RWPE1 (cell line): Measurements from ENCODE around the gene TXN.
"Not testable (repeated sequence)": the region's sequence is repeated elsewhere in the genome, so short reads cannot be mapped to it uniquely, and the experiment has no call there.

Experiments used
- CTCF ChIA-PET: fragments of 350-600 bp; sonication (Branson Sonifier 250); formaldehyde crosslinking; extraction: SDS; loops from one replicate; lab custom pipeline; 2021; lab: Yijun Ruan, JAX
- POLR2A ChIA-PET: fragments of 400-600 bp; formaldehyde crosslinking; extraction: SDS; loops from one replicate; lab custom pipeline; 2020; ENCODE audit warnings: antibody characterized with exemption; ENCODE audit not compliant: low non-redundant PET; lab: Yijun Ruan, JAX
- DNase-seq: peaks from one replicate; pipeline ENCODE4 v3.0.0; 2012; ENCODE audit warnings: low spot score
- H3K27ac ChIP-seq: fragments of 450-650 bp; 2 replicates; pipeline ENCODE4 v1.5.1; 2017
- TF ChIP-seq, protein P1 (sequence below): fragments of 450-650 bp; conservative IDR thresholded peaks from 2 replicates; pipeline ENCODE4 v1.5.1; 2017; ENCODE audit warnings: low read depth, mild to moderate bottlenecking

The TXN gene

DNA sequence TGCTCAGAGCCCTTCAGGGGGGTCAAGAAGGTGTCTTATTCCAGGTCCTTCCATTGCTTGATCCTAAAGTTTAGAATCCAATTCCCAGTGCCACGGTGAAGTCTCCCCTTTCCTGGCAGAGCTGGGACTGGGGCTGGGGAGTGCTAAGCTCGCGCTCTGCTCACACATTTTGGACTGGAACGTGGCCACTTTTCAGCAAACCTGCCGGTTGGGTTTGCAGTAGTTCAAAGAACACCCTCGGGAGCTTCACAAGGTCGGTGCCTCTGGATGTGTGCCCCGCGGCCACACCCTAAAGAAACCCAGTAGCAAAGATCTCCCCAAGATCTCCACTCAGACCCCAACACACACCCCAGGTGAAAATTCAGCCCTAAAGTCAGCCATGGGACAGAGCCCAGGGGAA is 48.3 kb downstream of the TXN start, which contains the start of gene C9orf152:
TSS of gene C9orf152 (minus strand) at position 129 of the 400 bp plus-strand sequence. CDS start 580 bp downstream, outside the sequence.
- ChIA-PET CTCF (no interaction called here), POLR2A (no interaction called here)
- TF ChIP-seq, protein P1, sequence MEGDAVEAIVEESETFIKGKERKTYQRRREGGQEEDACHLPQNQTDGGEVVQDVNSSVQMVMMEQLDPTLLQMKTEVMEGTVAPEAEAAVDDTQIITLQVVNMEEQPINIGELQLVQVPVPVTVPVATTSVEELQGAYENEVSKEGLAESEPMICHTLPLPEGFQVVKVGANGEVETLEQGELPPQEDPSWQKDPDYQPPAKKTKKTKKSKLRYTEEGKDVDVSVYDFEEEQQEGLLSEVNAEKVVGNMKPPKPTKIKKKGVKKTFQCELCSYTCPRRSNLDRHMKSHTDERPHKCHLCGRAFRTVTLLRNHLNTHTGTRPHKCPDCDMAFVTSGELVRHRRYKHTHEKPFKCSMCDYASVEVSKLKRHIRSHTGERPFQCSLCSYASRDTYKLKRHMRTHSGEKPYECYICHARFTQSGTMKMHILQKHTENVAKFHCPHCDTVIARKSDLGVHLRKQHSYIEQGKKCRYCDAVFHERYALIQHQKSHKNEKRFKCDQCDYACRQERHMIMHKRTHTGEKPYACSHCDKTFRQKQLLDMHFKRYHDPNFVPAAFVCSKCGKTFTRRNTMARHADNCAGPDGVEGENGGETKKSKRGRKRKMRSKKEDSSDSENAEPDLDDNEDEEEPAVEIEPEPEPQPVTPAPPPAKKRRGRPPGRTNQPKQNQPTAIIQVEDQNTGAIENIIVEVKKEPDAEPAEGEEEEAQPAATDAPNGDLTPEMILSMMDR = no peak
- no peak for DNase-seq
- H3K27ac ChIP-seq = no peak within 1 kb of the TSS

GRCh38 chr9:110207071-110207641 is 49.2 kb downstream of the TXN start:
- DNase-seq = no peak
- no peak overlapping the region for H3K27ac ChIP-seq
- CTCF ChIA-PET = interaction anchor here (0.9 kb wide), 1 partner anchor 11 kb away, joined by 4 read pairs; no protein-coding TSS in a partner anchor
- POLR2A ChIA-PET = no interaction called here
- TF ChIP-seq, protein P1 = no peak

DNA sequence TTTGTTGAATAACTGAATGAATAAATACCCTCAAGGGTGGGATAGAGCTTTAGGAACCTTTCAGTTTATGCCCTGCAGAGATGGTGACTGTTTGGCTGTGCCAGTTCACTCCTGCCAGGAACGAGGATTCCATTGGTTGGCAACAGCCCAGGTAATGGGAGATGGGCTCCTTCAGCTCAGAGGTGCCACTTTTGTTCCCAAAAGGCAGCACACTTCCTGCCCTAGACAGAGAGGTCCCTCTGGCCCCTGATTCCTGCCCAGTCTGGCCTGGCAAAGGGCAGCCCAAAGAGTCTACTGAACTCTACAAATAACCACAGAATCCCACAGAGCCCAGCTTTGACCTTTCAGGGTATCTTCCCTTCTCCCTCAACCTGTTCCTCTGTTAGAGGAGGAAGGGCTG is 49.9 kb downstream of the TXN start:
- POLR2A ChIA-PET = no interaction called here
- H3K27ac ChIP-seq = no peak overlapping the region

DNA sequence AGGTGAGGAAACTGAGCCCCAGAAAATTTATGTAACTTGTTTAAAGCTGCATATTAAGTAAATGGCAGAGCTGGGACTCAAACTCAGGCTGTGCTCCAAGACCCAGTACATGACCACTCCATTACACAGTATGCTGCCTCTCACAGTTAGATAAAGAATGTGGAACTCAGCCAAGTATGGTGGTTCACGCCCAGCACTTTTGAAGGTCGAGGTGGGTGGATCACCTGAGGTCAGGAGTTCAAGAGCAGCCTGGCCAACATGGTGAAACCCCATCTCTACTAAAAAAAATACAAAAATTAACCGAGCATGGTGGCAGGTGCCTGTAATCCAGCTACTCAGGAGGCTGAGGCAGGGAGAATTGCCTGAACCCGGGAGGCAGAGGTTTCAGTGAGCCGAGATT is 50.7 kb downstream of the TXN start:
- H3K27ac ChIP-seq, DNase-seq, POLR2A ChIA-PET: not testable (repeated sequence)
- CTCF ChIA-PET = interaction anchor here (1.0 kb wide), 1 partner anchor 12 kb away, joined by 3 read pairs; no protein-coding TSS in a partner anchor

More for the DNA sequence above, 49.9 kb downstream of the TXN start:
- CTCF ChIA-PET = interaction anchor here (0.5 to 1.0 kb wide), 3 partner anchors 11 to 46 kb away, joined by 3 to 5 read pairs (median 3); no protein-coding TSS in a partner anchor
- TF ChIP-seq, protein P1 = no peak
- no peak for DNase-seq

DNA sequence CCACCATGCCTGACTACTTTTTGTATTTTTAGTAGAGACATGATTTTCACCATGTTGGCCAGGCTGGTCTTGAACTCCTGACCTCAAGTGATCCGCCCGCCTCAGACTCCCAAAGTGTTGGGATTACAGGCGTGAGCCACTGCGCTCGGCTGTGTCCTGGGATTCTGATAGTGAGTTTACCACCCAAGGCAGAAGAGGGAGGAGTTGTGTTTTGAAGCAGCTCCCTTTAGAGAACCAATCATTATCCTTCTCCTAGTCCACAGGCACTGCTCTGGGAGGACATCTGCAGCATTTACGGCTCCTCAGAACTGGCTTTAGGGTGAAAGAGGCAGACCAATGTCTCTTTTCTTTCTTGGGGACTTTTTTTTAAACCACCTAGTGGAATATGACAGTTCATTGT is 54.1 kb downstream of the TXN start:
- POLR2A ChIA-PET = no interaction called here
- CTCF ChIA-PET = no interaction called here
- no peak for DNase-seq
- TF ChIP-seq, protein P1 = no peak
- no peak overlapping the region for H3K27ac ChIP-seq

DNA sequence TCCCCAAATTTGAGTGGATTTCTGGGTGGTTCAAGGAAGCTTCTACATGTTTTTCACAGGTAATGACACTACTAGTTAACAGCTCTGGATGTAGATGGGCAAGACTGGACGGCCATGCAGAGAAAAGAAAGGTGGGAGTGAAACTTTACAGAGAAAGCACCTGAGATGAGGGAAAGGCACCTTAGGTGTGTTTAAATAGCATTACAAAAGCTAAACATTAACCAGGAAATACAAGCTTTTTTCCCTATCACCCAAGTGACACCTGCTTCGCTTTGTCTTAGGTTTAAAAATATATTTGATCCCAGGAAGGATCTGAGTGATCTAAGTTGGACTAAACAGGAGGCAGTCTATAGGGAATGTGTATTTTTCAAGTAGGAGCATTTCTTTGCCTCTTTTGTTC is 56.7 kb downstream of the TXN start:
- no peak overlapping the region for H3K27ac ChIP-seq
- TF ChIP-seq, protein P1 = no peak
- DNase-seq = no peak
- CTCF ChIA-PET = interaction anchor here (0.6 to 1.1 kb wide), 2 partner anchors 18 to 111 kb away, joined by 3 to 5 read pairs; no protein-coding TSS in a partner anchor
- POLR2A ChIA-PET = no interaction called here

DNA sequence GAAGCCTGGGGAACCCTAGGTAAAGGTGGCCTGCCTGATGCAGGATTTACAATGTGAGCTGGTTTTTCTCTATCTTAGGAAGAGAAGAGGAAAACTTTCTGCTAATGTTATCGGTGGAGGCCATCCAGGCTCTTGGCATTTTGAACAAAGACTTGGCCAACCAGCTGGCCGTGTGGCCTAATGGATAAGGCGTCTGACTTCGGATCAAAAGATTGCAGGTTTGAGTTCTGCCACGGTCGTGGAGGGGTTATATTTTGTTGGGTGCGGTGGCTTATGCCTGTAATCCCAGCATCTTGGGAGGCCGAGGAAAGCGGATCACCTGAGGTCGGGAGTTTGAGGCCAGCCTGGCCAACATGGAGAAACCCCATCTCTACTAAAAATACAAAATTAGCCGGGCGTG is 58.0 kb downstream of the TXN start:
- ChIA-PET POLR2A (no interaction called here), CTCF (interaction anchor here (0.5 to 1.1 kb wide), 4 partner anchors 19 to 476 kb away, joined by 3 to 6 read pairs (median 4); no protein-coding TSS in a partner anchor)
- TF ChIP-seq, protein P1 = no peak
- H3K27ac ChIP-seq = no peak overlapping the region
- no peak for DNase-seq
